Activated B cell treated with CpG ODN at 0.5 μM for 24 hours (primary cell): ENCODE measurements around the gene G3BP1. TPM values are rescaled to one million over a fixed set of nuclear protein-coding genes. Genes with fewer than 3 reads are reported as not detected.
"Not testable (repeated sequence)": the region's sequence is repeated elsewhere in the genome, so short reads cannot be mapped to it uniquely, and the experiment has no call there.

ENCODE experiments used
- ATAC-seq: fragments of 200-7000 bp; cut with Tn5 transposase; one replicate; pipeline ENCODE4 v1.10.0; 2021; ENCODE audit warnings: low read depth, mild to moderate bottlenecking, moderate library complexity
- CTCF ChIA-PET: fragments of 350-600 bp; sonication (Branson Sonifier 250); formaldehyde crosslinking; loops from one replicate; lab custom pipeline; 2021; ENCODE audit warnings: antibody characterized with exemption; lab: Charles Lee
- POLR2A ChIA-PET: fragments of 350-600 bp; sonication (Branson Sonifier 250); formaldehyde crosslinking; loops from one replicate; lab custom pipeline; 2021; ENCODE audit warnings: antibody characterized with exemption; lab: Charles Lee
- DNase-seq: peaks from one replicate; pipeline ENCODE4 v3.0.0; 2022
- H3K27ac Mint-ChIP-seq: one replicate; pipeline ENCODE4 v1.8.0; 2020; ENCODE audit warnings: mixed read lengths
- H3K27me3 Mint-ChIP-seq: one replicate; pipeline ENCODE4 v1.8.0; 2021; ENCODE audit warnings: mixed read lengths
- H3K36me3 Mint-ChIP-seq: one replicate; pipeline ENCODE4 v1.8.0; 2021; ENCODE audit warnings: low read depth, mixed read lengths
- H3K4me1 Mint-ChIP-seq: one replicate; pipeline ENCODE4 v1.8.0; 2021; ENCODE audit warnings: mixed read lengths
- H3K4me3 Mint-ChIP-seq: one replicate; pipeline ENCODE4 v1.8.0; 2020; ENCODE audit warnings: mild to moderate bottlenecking, mixed read lengths
- H3K9me3 Mint-ChIP-seq: one replicate; pipeline ENCODE4 v1.8.0; 2020; ENCODE audit warnings: mixed read lengths
- CTCF ChIP-seq: fragments of 200-600 bp; IDR thresholded peaks from one replicate; pipeline ENCODE4 v1.8.0; 2022; ENCODE audit warnings: antibody characterized with exemption, mild to moderate bottlenecking
- intact Hi-C: fragments of 100-400 bp; cut with micrococcal nuclease; formaldehyde crosslinking; loops from one replicate; pipeline ENCODE4 v1.15.1; 2024
- total RNA-seq: library from RNA; stranded (reverse); gene quantifications from 2 replicates; pipeline ENCODE4 v1.2.3, GENCODE V29; 2022

Gene G3BP1
- total RNA-seq, 1 donor from 2014 or later: 227 TPM

GRCh38 chr5:151829370-151829769 lies 57.6 kb downstream of the G3BP1 start:
- Mint-ChIP-seq H3K27me3 (no peaks in the 10 kb centered on the region), H3K4me3 (no peak overlapping the region), H3K27ac (no peak overlapping the region), H3K36me3 (peaks cover 7% of the 10 kb centered on the region), H3K9me3 (peaks cover 16% of the 10 kb centered on the region), H3K4me1 (no peaks in the 10 kb centered on the region)
- TF ChIP-seq CTCF: no peak
- ATAC-seq (no peak), DNase-seq (no peak)
- intact Hi-C loops: loop anchor here (5.0 to 10.0 kb wide), 3 partner anchors 445 to 633 kb away; no protein-coding TSS in a partner anchor
- CTCF ChIA-PET: interaction anchor here (1.2 kb wide), 1 partner anchor 24 kb away, joined by 3 read pairs; no protein-coding TSS in a partner anchor
- POLR2A ChIA-PET: no interaction called here

GRCh38 chr5:151832843-151833242 lies 61.1 kb downstream of the G3BP1 start:
- Mint-ChIP-seq H3K36me3 (peaks cover 12% of the 10 kb centered on the region), H3K9me3 (peaks cover 33% of the 10 kb centered on the region)
- H3K27ac Mint-ChIP-seq: not testable (repeated sequence)

GRCh38 chr5:151846765-151847164 lies 75.0 kb downstream of the G3BP1 start:
- Mint-ChIP-seq H3K4me3 (no peak overlapping the region), H3K4me1 (no peaks in the 10 kb centered on the region)

More at GRCh38 chr5:151832843-151833242, 61.1 kb downstream of the G3BP1 start:
- DNase-seq, ATAC-seq, POLR2A ChIA-PET, H3K27me3 Mint-ChIP-seq, H3K4me3 Mint-ChIP-seq, CTCF ChIA-PET, intact Hi-C loops, H3K4me1 Mint-ChIP-seq: not testable (repeated sequence)

GRCh38 chr5:151847871-151848270 lies 76.1 kb downstream of the G3BP1 start:
- intact Hi-C loops: no loop called here
- H3K27ac Mint-ChIP-seq: no peak overlapping the region
- peaks cover 2% of the 10 kb centered on the region for H3K9me3 Mint-ChIP-seq
- no peaks in the 10 kb centered on the region for H3K36me3 Mint-ChIP-seq
- H3K4me3 Mint-ChIP-seq: no peak overlapping the region
- H3K4me1 Mint-ChIP-seq: no peaks in the 10 kb centered on the region
- DNase-seq (no peak), ATAC-seq (no peak)
- no peak for TF ChIP-seq CTCF
- CTCF ChIA-PET: no interaction called here
- POLR2A ChIA-PET: no interaction called here
- H3K27me3 Mint-ChIP-seq: no peaks in the 10 kb centered on the region

More at GRCh38 chr5:151846765-151847164, 75.0 kb downstream of the G3BP1 start:
- peaks cover 2% of the 10 kb centered on the region for H3K9me3 Mint-ChIP-seq
- H3K36me3 Mint-ChIP-seq: no peaks in the 10 kb centered on the region
- ChIA-PET CTCF (no interaction called here), POLR2A (no interaction called here)
- no peak for TF ChIP-seq CTCF
- no peak overlapping the region for H3K27ac Mint-ChIP-seq
- ATAC-seq (no peak), DNase-seq (no peak)
- no peaks in the 10 kb centered on the region for H3K27me3 Mint-ChIP-seq
- intact Hi-C loops: no loop called here

GRCh38 chr5:151855701-151856100 lies 83.9 kb downstream of the G3BP1 start:
- Mint-ChIP-seq H3K36me3 (no peaks in the 10 kb centered on the region), H3K27ac (no peak overlapping the region), H3K4me3 (no peak overlapping the region), H3K9me3 (no peaks in the 10 kb centered on the region), H3K27me3 (no peaks in the 10 kb centered on the region), H3K4me1 (no peaks in the 10 kb centered on the region)
- ChIA-PET CTCF (no interaction called here), POLR2A (no interaction called here)
- ATAC-seq (no peak), DNase-seq (no peak)
- intact Hi-C loops: no loop called here
- TF ChIP-seq CTCF: no peak

- Mint-ChIP-seq H3K9me3 (no peaks in the 10 kb centered on the region), H3K4me1 (no peaks in the 10 kb centered on the region)
- POLR2A ChIA-PET: no interaction called here
These were observed 85.1 kb downstream of the G3BP1 start for GRCh38 chr5:151856861-151857260.

GRCh38 chr5:151860867-151861266 lies 89.1 kb downstream of the G3BP1 start:
- H3K4me3 Mint-ChIP-seq, H3K9me3 Mint-ChIP-seq, ATAC-seq, POLR2A ChIA-PET, H3K27ac Mint-ChIP-seq, H3K27me3 Mint-ChIP-seq, intact Hi-C loops, CTCF ChIA-PET, H3K36me3 Mint-ChIP-seq, H3K4me1 Mint-ChIP-seq, DNase-seq: not testable (repeated sequence)

More at GRCh38 chr5:151856861-151857260, 85.1 kb downstream of the G3BP1 start:
- H3K27ac Mint-ChIP-seq: no peak overlapping the region
- no peak overlapping the region for H3K4me3 Mint-ChIP-seq
- no peaks in the 10 kb centered on the region for H3K27me3 Mint-ChIP-seq
- no peak for ATAC-seq
- DNase-seq: no peak
- no peak for TF ChIP-seq CTCF
- no peaks in the 10 kb centered on the region for H3K36me3 Mint-ChIP-seq
- intact Hi-C loops: no loop called here
- CTCF ChIA-PET: no interaction called here
